Liver (tissue), 9 donors: ENCODE data around the gene NPEPPS. TPM values are rescaled to one million over a fixed set of nuclear protein-coding genes. Genes with fewer than 3 reads are reported as not detected.
"Not testable (repeated sequence)": the region's sequence is repeated elsewhere in the genome, so short reads cannot be mapped to it uniquely, and the experiment has no call there.

Experiments used
- DNase-seq: peaks from one replicate; pipeline ENCODE4 v3.0.0-alpha.2; 2017; ENCODE audit warnings: low spot score
- H3K27ac ChIP-seq, 2 donors: one replicate each; pipeline ENCODE4 v1.7.0; 2013; ENCODE audit warnings: inconsistent platforms in 2 of 2, low read length in 2 of 2, control low read depth in 1 of 2, low read depth in 1 of 2, mild to moderate bottlenecking in 1 of 2
- H3K27me3 ChIP-seq, 4 donors: one replicate each; pipeline versions ENCODE4 v1.6.1 to v1.7.0; 2013; ENCODE audit warnings: low read length in 3 of 4, inconsistent platforms in 1 of 4, mild to moderate bottlenecking in 1 of 4, moderate library complexity in 1 of 4; ENCODE audit not compliant: control insufficient read depth in 4 of 4, insufficient read depth in 4 of 4
- H3K36me3 ChIP-seq, 4 donors: one replicate each; pipeline versions ENCODE4 v1.6.1 to v1.7.0; 2013; ENCODE audit warnings: low read length in 3 of 4, mild to moderate bottlenecking in 3 of 4, low read depth in 1 of 4, moderate library complexity in 1 of 4; ENCODE audit not compliant: control insufficient read depth in 4 of 4, insufficient read depth in 3 of 4
- H3K4me1 ChIP-seq, 4 donors: one replicate each; pipeline versions ENCODE4 v1.6.1 to v1.7.0; 2013; ENCODE audit warnings: low read length in 3 of 4, mild to moderate bottlenecking in 3 of 4, moderate library complexity in 1 of 4; ENCODE audit not compliant: control insufficient read depth in 4 of 4, insufficient read depth in 4 of 4
- H3K4me3 ChIP-seq, 3 donors: one replicate each; pipeline versions ENCODE4 v1.6.1 to v1.7.0; 2013; ENCODE audit warnings: low read length in 3 of 3, control low read depth in 1 of 3, low read depth in 1 of 3, mild to moderate bottlenecking in 1 of 3
- H3K9ac ChIP-seq, 2 donors: one replicate each; pipeline ENCODE4 v1.7.0; 2013; ENCODE audit warnings: low read length in 2 of 2, mild to moderate bottlenecking in 2 of 2, moderate library complexity in 2 of 2, control low read depth in 1 of 2, low read depth in 1 of 2
- H3K9me3 ChIP-seq, 4 donors: one replicate each; pipeline versions ENCODE4 v1.6.1 to v1.7.0; 2013; ENCODE audit warnings: low read length in 3 of 4; ENCODE audit not compliant: control insufficient read depth in 4 of 4
- WGBS: extraction: QIAGEN DNeasy Blood & Tissue Kit; methylation state at CpG from one replicate; pipeline ENCODE4 v1.1.7; 2013; 5-methylcytosine and 5-hydroxymethylcytosine counted together
- polyA plus RNA-seq, 2 donors: library from polyadenylated mRNA; stranded (reverse) in 1 of 2; unstranded in 1 of 2; fragments of 200-250 nt in 1 of 2; fragments of >200 nt in 1 of 2; fragmentation: Nextera tagmentation in 1 of 2; extraction: Ambion mirVana in 1 of 2; gene quantifications; one replicate each; pipeline versions ENCODE4 v1.2.1 to v1.2.3, GENCODE V29; 2013 to 2015
- total RNA-seq, 2 donors: library from RNA; depleted of rRNA; stranded (reverse); fragments of >200 nt; gene quantifications; one replicate each; pipeline ENCODE4 v1.2.3, GENCODE V29; 2014
- donor health status: healthy.
- donor health status: healthy.
- donor health status: healthy.
- donor health status: healthy.
- donor health status: healthy.

NPEPPS gene
- total and polyA plus RNA-seq, 4 donors: 12.0 to 61.9 (median 46.4) TPM

GRCh38 chr17:47541676-47542075 is 10.8 kb downstream of the NPEPPS start:
- H3K9ac ChIP-seq, H3K4me1 ChIP-seq, H3K9me3 ChIP-seq, H3K27me3 ChIP-seq, DNase-seq, H3K36me3 ChIP-seq, H3K27ac ChIP-seq, H3K4me3 ChIP-seq: not testable (repeated sequence)
- 91% methylated on average over 1 of the region's 2 CpGs for WGBS

- H3K4me3 ChIP-seq, H3K36me3 ChIP-seq, H3K9me3 ChIP-seq, H3K9ac ChIP-seq, DNase-seq, H3K4me1 ChIP-seq, H3K27ac ChIP-seq, H3K27me3 ChIP-seq: not testable (repeated sequence)
- 92% methylated on average over 6 of the region's 6 CpGs for WGBS
These were observed 13.4 kb downstream of the NPEPPS start for GRCh38 chr17:47544327-47544726.

GRCh38 chr17:47554733-47555132 is 23.8 kb downstream of the NPEPPS start:
- not testable (repeated sequence) for H3K4me3 ChIP-seq, H3K27me3 ChIP-seq, H3K27ac ChIP-seq, H3K4me1 ChIP-seq, DNase-seq, H3K9me3 ChIP-seq, H3K9ac ChIP-seq, H3K36me3 ChIP-seq
- WGBS: 80% methylated on average over 4 of the region's 4 CpGs

GRCh38 chr17:47556108-47556507 is 25.2 kb downstream of the NPEPPS start:
- not testable (repeated sequence) for H3K9me3 ChIP-seq, H3K36me3 ChIP-seq, H3K27me3 ChIP-seq, H3K9ac ChIP-seq, H3K4me3 ChIP-seq, H3K27ac ChIP-seq, H3K4me1 ChIP-seq, DNase-seq
- 87% methylated on average over 3 of the region's 3 CpGs for WGBS

GRCh38 chr17:47560517-47561043 is 29.7 kb downstream of the NPEPPS start:
- H3K36me3 ChIP-seq, H3K4me1 ChIP-seq, H3K27me3 ChIP-seq, H3K9ac ChIP-seq, H3K27ac ChIP-seq, H3K4me3 ChIP-seq, DNase-seq, H3K9me3 ChIP-seq: not testable (repeated sequence)

GRCh38 chr17:47561698-47562405 is 30.9 kb downstream of the NPEPPS start:
- not testable (repeated sequence) for H3K4me1 ChIP-seq, DNase-seq, H3K4me3 ChIP-seq, H3K36me3 ChIP-seq, H3K27me3 ChIP-seq, H3K9ac ChIP-seq, H3K27ac ChIP-seq, H3K9me3 ChIP-seq
- 78% methylated on average over 5 of the region's 5 CpGs for WGBS

GRCh38 chr17:47562406-47562705 is 31.4 kb downstream of the NPEPPS start:
- not testable (repeated sequence) for DNase-seq, H3K36me3 ChIP-seq, H3K4me3 ChIP-seq, H3K27me3 ChIP-seq, H3K9me3 ChIP-seq, H3K9ac ChIP-seq, H3K27ac ChIP-seq, H3K4me1 ChIP-seq

- not testable (repeated sequence) for H3K27ac ChIP-seq, H3K4me1 ChIP-seq, H3K9ac ChIP-seq, H3K27me3 ChIP-seq, DNase-seq, H3K9me3 ChIP-seq, H3K36me3 ChIP-seq, H3K4me3 ChIP-seq
- 48% methylated on average over 2 of the region's 3 CpGs for WGBS
These were observed 36.4 kb downstream of the NPEPPS start for GRCh38 chr17:47567261-47567660.

GRCh38 chr17:47572561-47572960 is 41.7 kb downstream of the NPEPPS start:
- H3K9me3 ChIP-seq, H3K9ac ChIP-seq, H3K27me3 ChIP-seq, DNase-seq, H3K36me3 ChIP-seq, H3K4me1 ChIP-seq, H3K27ac ChIP-seq, H3K4me3 ChIP-seq: not testable (repeated sequence)
- WGBS: 89% methylated on average over 3 of the region's 3 CpGs
